GM12875 (cell line): ENCODE data around the gene RGSL1.

Source experiments
- H3K4me3 ChIP-seq: one replicate; pipeline ENCODE4 v1.5.1; 2011; ENCODE audit warnings: low read depth, low read length, control low read depth
- TF ChIP-seq, protein P1 (sequence below): IDR thresholded peaks from 2 replicates; pipeline ENCODE4 v1.5.1; 2011; ENCODE audit warnings: low read depth, mild to moderate bottlenecking, control low read depth, inconsistent platforms, low read length, moderate library complexity, borderline replicate concordance; ENCODE audit not compliant: insufficient read depth

The RGSL1 gene

DNA sequence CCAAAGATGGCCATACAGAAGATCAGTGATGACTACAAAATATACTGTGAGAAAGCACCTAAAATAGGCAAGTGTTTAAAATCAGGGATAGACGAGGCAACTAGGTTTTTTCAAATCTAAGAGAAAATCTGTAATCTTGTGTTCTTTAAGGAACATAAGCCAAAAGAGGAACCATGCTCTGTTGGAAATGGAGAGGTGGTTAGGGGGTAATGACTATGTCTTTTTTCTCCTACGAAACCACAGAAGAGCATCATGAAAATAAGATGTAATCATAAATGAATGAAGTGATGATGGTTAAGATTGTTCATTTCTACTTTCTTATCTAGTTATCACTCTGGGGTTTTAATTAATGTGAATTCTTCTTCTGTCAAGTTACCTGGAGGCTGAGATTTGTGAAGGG is 43.1 kb downstream of the RGSL1 start:
- H3K4me3 ChIP-seq = no peak overlapping the region
- TF ChIP-seq, protein P1, sequence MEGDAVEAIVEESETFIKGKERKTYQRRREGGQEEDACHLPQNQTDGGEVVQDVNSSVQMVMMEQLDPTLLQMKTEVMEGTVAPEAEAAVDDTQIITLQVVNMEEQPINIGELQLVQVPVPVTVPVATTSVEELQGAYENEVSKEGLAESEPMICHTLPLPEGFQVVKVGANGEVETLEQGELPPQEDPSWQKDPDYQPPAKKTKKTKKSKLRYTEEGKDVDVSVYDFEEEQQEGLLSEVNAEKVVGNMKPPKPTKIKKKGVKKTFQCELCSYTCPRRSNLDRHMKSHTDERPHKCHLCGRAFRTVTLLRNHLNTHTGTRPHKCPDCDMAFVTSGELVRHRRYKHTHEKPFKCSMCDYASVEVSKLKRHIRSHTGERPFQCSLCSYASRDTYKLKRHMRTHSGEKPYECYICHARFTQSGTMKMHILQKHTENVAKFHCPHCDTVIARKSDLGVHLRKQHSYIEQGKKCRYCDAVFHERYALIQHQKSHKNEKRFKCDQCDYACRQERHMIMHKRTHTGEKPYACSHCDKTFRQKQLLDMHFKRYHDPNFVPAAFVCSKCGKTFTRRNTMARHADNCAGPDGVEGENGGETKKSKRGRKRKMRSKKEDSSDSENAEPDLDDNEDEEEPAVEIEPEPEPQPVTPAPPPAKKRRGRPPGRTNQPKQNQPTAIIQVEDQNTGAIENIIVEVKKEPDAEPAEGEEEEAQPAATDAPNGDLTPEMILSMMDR = no peak

DNA sequence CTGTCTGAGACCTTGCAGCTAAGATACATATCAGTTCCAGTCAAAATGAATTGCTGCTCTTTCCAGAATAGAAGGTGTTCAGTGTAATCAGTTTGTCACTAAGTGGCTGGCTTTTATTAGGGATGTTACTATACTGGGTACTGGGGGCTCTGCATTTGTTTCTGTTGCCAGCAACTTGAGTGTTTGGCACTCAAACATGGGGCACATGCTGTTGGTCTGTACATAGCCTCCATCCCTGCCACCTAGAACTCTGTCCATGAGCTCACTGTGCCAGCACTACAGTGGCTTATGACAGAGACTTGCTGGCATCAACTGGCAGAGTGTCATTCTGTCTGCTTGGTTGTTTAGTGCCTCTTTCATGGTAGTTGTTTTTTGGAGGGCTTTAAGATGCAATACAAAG is 45.1 kb downstream of the RGSL1 start:
- H3K4me3 ChIP-seq = no peak overlapping the region
- TF ChIP-seq, protein P1 = no peak

DNA sequence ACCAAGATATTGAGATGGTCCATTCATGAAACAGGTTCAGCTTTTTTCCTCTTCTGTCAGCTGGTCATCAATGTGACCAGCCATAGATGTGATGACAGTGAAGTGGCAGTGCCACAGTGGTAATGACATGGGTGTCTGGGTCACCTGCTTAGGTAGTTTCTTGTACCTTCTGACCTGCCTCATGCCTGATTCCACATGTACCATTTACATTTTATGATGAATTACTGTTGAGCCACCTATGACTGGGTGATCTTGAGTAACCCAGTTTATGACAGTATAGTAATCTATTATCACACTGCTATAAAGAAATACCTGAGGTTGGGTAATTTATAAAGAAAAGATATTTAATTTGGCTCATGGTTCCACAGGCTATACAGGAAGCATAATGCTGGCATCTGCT is 45.7 kb downstream of the RGSL1 start:
- H3K4me3 ChIP-seq = no peak overlapping the region
- TF ChIP-seq, protein P1 = no peak

DNA sequence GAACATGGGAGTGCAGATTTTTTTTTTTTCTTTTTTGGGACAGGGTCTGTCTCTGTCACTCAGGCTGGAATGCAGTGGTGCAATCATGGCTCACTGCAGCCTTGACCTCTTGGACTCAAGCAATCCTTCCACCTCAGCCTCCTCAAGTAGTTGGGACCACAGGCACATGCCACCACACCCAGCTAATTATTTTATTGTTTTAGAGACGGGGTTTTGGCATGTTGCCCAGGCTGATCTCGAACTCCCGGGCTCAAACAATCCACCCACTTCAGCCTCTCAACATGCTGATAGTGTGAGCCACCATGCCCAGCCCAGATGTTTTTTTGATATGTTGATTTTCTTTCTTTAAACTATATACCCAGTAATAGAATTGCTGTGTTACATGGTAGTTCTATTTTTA is 57.7 kb downstream of the RGSL1 start:
- no peak overlapping the region for H3K4me3 ChIP-seq
- TF ChIP-seq, protein P1 = no peak

DNA sequence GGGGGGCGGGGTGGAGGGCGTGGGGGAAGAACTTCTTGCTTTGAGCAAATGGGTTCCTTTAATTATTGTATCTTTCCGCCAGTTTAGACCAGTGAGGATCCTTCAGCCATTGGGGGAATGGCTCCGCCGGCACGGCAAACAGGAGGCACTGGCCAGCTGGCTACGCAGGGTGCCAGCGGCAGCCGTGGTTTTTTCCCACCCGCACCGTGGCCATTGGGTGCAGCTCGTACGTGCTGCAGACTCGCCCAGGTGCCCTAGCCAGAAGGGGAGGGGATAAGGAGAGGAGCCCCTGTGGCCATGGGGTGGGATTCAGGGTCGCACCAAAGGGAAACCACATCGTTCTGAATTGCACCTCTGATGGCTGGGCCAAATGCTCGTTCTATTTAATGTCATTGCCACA is 65.6 kb downstream of the RGSL1 start:
- TF ChIP-seq, protein P1 = no peak
- no peak overlapping the region for H3K4me3 ChIP-seq

DNA sequence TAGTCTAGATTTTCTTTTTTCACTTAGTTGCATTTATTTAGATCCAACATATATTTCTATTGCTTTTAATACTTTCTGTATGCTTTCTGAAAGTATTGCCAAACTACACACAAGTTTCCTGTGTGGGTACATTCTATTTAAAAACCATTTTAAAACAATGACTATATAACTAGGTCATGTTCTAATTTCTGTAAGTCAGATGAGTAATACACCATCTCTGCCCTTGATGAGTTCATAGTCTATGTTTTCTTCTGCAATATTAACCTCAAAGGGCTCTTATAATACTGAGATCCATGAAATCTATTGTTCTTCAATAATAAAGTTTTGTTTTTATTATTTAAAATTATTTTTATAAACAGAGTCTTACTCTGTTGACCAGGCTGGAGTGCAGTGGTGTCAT is 70.8 kb downstream of the RGSL1 start:
- no peak overlapping the region for H3K4me3 ChIP-seq
- TF ChIP-seq, protein P1 = no peak

DNA sequence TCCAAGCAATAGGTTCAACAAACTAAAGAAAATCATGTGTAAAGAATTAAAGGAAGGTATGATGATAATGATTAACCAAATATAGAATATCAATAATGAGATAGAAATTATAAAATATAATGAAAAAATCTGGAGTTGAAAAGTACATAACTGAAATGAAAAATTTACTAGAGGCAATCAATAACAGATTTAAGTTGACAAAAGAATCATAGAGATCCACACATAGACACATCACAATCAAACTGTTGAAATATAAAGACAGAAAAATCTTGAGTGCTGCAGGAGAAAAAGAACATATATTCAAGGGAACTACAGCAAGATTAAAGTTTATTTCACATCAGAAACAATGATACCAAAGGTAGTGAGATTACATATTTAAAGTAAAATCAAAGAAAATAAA is 75.4 kb downstream of the RGSL1 start:
- TF ChIP-seq, protein P1 = no peak
- H3K4me3 ChIP-seq = no peak overlapping the region
